ENCODE measurements around the gene UPK1B.

The UPK1B gene

GRCh38 chr3:119187266-119187665, 13.9 kb downstream of the UPK1B start:
- ChIA-PET POLR2A (no interaction called here), CTCF (interaction anchor here (1.0 to 1.4 kb wide), 2 partner anchors 10 to 54 kb away, joined by 4 read pairs; no protein-coding TSS in a partner anchor)
- no peak for DNase-seq (ENCODE audit: extremely low spot score)
- no peak for TF ChIP-seq CTCF (IDR thresholded peaks at IDR 0.05; ENCODE audit: control extremely low read depth, extremely low read depth, low read depth, missing control alignments)

GRCh38 chr3:119191800-119192199, 18.4 kb downstream of the UPK1B start:
- TF ChIP-seq CTCF (IDR thresholded peaks at IDR 0.05; ENCODE audit: control extremely low read depth, extremely low read depth, low read depth, missing control alignments): no peak
- no peak for DNase-seq (ENCODE audit: extremely low spot score)
- POLR2A ChIA-PET: no interaction called here

GRCh38 chr3:119194237-119195150, 21.1 kb downstream of the UPK1B start:
- POLR2A ChIA-PET: no interaction called here
- CTCF ChIA-PET: no interaction called here
- no peak for TF ChIP-seq CTCF (IDR thresholded peaks at IDR 0.05; ENCODE audit: control extremely low read depth, extremely low read depth, low read depth, missing control alignments)
- no peak for DNase-seq (ENCODE audit: extremely low spot score)

More at GRCh38 chr3:119191800-119192199, 18.4 kb downstream of the UPK1B start:
- CTCF ChIA-PET: no interaction called here

GRCh38 chr3:119195151-119195476, 21.7 kb downstream of the UPK1B start:
- POLR2A ChIA-PET: no interaction called here
- no peak for TF ChIP-seq CTCF (IDR thresholded peaks at IDR 0.05; ENCODE audit: control extremely low read depth, extremely low read depth, low read depth, missing control alignments)
- DNase-seq (ENCODE audit: extremely low spot score): no peak
- CTCF ChIA-PET: no interaction called here

GRCh38 chr3:119195911-119196310, 22.5 kb downstream of the UPK1B start:
- ChIA-PET CTCF (no interaction called here), POLR2A (no interaction called here)
- no peak for TF ChIP-seq CTCF (IDR thresholded peaks at IDR 0.05; ENCODE audit: control extremely low read depth, extremely low read depth, low read depth, missing control alignments)
- no peak for DNase-seq (ENCODE audit: extremely low spot score)

GRCh38 chr3:119205209-119205608, 31.8 kb downstream of the UPK1B start:
- ChIA-PET POLR2A (no interaction called here), CTCF (interaction anchor here (1.0 to 2.4 kb wide), 2 partner anchors 11 to 321 kb away, joined by 3 to 5 read pairs; no protein-coding TSS in a partner anchor)
- TF ChIP-seq CTCF (IDR thresholded peaks at IDR 0.05; ENCODE audit: control extremely low read depth, extremely low read depth, low read depth, missing control alignments): no peak
- DNase-seq (ENCODE audit: extremely low spot score): no peak
